ENCODE data around the gene DAAM1. TPM values are rescaled to one million over a fixed set of nuclear protein-coding genes. Genes with fewer than 3 reads are reported as not detected.

DAAM1 gene
- polyA plus RNA-seq, 3 donors: 51.0 to 70.6 (median 60.4) TPM

DNA sequence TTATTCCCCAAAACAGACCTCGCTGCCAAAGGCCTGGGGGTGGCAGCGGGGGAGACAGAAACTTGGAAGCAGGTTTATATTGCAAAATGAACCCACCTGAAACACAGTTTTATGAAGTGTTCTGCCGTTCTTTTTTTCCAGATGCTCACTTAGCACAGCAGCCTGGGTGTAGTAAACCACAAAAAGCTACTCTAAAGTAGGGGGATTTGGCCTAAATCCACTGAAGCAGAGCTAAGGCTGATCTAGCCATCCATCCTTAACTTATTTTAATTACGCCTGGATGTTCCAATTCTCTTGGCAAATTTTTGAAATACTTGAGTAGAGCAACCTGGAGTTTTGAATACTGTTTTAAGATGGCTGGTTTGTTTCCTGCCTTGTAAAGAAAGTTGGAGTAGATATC lies 155.5 kb downstream of the DAAM1 start:
- DNase-seq (ENCODE audit: extremely low read depth in 1 of 11, low read depth in 9 of 11, low spot score in 4 of 11): no peak

DNA sequence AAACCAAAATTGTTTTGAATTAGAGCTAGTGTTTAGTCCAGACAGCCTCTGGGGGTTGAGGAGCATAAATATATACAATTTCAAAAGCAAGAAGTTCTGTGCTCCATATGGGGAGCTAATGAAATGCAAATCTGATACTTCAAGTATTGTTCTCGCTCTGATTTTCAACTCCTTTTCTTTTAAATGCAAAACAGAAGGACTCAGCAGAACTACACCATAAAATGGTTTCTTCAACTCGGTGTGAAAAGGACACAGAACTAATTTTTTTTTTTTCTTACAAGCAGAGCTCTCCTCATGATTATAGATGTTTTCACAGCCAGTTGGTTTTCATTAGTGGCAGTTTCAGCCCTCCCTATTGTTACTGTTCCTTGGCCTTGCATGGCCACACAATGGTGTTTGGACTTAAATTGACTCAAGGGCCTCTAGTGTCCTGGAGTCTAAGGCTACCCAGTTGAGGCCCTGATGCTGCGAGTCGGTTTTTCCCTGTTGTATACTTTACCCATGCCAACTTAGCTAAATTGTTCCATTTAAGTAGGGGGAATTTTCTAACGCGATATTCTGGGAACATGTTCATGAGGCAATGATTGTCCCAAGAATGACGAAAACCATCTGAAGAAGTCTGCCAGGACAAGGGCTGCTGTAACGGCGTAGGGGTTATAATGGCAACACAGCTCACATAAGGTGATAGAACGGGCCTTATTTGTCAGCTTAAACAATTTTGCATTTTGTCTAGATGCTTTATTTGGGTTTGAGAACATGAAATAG lies 156.4 kb downstream of the DAAM1 start:
- DNase-seq (ENCODE audit: extremely low read depth in 1 of 11, low read depth in 9 of 11, low spot score in 4 of 11): no peak

DNA sequence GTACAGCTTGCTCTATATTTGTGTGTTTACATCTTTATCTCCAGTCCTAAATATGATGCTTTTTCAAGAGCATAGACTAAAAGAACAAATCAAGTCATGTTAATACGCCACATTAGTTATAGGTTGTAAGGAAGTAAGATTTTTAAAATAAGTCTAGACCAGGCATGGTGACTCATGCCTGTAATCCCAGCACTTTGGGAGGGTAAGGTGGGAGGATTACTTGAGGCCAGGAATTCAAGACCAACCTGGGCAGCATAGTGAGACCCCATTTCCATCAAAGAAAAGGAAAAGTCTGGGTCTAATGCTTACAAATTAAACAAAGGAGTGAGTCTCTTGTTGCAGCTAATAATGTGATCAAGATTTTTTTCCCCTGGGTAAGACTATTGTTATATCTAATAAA lies 157.9 kb downstream of the DAAM1 start:
- DNase-seq (ENCODE audit: extremely low read depth in 1 of 11, low read depth in 9 of 11, low spot score in 4 of 11): no peak

DNA sequence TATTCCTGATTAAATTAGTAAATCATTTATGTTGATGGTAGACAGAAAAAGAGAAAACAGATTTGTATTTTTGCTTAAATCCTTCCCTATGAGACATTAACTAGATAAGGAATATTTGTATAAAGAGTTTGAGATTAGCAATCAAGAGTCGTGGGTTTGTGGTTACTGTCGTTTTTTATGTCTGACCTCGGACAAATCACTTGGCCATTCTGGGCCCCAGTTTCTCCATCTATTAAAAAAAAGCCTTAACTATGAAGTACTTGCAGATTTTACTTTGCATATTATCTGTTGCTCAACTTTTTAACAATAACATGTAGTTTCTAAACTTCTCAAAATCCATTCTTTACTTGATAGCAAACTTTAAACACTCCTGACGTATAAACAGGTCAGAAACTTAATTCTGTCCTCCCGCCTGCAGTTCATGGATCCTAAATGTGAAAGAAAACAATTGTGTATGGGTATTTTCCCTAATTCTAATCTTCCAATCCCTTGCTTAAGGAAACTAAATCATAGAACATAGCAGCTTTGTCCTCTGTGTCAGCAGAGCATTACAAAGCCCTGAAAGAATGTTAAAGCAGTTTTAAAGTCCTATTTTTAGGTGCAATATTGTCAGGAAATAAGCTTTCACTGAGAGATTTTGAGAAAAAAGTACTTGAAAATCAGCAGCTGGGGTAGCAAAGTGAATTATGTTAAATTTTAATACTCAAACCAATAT lies 158.5 kb downstream of the DAAM1 start:
- no peak for DNase-seq (ENCODE audit: extremely low read depth in 1 of 11, low read depth in 9 of 11, low spot score in 4 of 11)

DNA sequence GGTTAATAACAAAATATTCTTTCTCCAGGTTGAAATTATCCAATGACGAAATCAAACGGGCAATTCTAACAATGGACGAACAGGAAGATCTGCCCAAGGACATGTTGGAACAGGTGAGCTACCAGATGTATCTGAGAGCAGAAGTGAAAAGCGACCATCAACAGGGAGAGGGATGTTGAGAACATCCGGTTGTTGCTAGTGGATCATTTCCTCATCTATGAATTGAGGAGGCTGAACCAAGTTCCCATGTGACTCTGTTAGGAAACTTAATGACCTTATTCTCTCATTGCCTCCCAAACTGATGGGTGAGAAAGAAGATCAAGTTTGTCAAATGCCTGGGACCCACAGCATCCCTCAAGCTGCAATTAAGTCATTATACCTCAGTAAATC lies 159.0 kb downstream of the DAAM1 start:
- no peak for DNase-seq (ENCODE audit: extremely low read depth in 1 of 11, low read depth in 9 of 11, low spot score in 4 of 11)

DNA sequence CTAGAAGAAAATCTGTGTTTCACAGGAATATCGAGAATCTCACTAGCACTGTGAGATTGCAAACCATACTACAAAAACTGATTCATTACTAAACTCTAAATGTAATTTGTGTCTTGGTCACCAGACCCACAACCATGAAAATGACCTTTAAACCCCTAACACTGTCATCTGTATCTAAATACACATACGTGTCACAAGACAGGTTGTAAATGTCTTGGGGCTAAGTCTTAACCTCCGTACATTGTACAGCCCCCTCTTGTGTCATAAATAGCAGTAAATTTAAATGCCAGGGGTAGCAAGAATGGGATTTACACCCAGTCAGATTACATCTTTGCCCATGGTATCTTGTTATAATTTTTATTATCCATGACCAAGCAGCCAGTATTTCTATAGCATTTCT lies 159.4 kb downstream of the DAAM1 start:
- DNase-seq (ENCODE audit: extremely low read depth in 1 of 11, low read depth in 9 of 11, low spot score in 4 of 11): no peak

DNA sequence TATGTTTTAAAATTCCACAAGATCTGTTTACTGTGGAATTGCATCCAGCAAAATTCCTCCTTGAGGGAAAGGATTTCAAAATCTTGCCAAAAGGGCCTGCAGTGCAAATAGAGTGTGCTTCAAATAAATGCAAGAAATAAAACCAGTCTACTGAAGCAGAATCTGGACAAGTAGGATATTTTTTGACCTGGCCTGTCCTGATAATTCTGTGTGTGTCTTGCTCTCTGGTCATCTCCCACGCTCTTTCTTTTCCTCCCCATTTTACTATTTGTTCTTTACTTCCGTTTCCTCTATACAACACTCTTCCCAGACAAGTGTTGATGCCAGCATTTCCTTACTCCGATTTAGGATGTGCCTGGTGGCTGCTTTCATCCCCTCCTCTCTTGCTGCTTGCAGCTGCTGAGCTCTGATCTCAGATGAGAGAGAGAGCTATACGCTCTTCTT lies 160.8 kb downstream of the DAAM1 start:
- DNase-seq (ENCODE audit: extremely low read depth in 1 of 11, low read depth in 9 of 11, low spot score in 4 of 11): no peak

DNA sequence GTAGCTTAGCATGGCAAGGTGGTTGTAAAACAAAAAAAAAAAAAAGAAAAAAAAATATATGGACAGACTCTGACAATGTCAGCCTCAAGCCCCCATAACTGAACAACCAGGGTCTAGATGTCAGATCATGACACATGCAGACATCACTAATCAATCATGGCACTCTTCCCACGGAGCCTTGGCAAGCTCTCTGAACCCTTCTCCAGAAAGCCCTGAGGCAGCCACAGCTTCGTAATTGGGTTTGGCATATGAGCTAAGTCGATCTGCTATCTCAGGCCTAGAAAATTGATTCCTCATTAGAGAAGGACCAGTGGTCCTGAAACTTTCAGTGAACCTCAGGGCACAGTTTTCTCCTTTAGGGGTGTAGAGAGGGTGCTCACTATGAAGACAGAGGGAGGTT lies 164.5 kb downstream of the DAAM1 start:
- DNase-seq (ENCODE audit: extremely low read depth in 1 of 11, low read depth in 9 of 11, low spot score in 4 of 11): no peak

DNA sequence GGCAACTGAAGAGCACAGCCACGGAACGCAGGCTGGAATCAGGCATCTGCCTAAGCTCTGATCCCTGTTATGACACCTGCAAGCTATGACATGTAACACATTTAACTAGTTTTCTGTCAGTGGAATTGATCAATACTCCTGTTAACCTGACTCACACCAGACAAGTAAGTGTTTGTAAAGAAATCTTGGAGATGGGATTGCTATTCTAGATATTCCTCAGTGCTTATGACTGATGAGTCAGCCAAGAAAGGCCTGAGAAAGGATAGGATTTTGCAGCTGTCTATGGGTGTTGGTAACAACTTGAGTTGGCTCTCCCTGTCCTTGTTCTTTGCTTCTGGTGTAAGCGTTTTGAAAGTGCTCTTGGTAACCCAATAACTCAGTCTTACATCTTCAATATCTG lies 166.2 kb downstream of the DAAM1 start:
- DNase-seq (ENCODE audit: extremely low read depth in 1 of 11, low read depth in 9 of 11, low spot score in 4 of 11): no peak

DNA sequence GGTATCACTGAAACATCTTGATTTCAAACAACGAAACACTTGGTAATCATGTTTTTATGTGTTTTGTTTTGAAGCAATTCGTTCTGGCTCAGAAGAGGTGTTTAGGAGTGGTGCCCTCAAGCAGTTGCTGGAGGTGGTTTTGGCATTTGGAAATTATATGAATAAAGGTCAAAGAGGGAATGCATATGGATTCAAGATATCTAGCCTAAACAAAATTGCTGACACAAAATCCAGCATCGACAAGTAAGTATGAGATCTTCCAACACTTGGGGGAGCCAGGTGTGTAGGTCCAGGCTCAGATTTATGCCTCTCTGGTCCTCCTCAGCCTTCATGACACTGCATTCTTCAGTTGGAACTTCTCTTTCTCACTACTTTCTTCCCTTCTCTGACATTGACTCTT lies 166.6 kb downstream of the DAAM1 start:
- no peak for DNase-seq (ENCODE audit: extremely low read depth in 1 of 11, low read depth in 9 of 11, low spot score in 4 of 11)

DNA sequence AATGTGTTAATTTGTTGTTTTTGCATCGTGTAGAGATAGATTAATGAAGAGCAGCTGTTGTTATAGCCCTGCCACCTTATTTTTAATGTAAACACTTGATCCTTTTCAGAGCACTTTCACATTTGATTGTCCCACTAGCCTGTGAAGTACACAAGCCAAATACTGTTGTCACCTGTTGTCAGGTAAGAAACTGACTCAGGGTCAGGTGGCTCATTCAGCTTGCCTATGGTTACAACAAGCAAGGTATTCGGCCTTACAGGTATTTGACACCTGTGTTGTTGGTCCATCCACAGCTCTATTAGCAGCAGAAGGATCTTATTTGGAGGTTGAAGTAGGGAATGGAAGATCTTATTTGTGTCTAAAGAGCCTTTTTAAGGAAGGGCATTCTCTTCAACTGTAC lies 167.8 kb downstream of the DAAM1 start:
- no peak for DNase-seq (ENCODE audit: extremely low read depth in 1 of 11, low read depth in 9 of 11, low spot score in 4 of 11)

DNA sequence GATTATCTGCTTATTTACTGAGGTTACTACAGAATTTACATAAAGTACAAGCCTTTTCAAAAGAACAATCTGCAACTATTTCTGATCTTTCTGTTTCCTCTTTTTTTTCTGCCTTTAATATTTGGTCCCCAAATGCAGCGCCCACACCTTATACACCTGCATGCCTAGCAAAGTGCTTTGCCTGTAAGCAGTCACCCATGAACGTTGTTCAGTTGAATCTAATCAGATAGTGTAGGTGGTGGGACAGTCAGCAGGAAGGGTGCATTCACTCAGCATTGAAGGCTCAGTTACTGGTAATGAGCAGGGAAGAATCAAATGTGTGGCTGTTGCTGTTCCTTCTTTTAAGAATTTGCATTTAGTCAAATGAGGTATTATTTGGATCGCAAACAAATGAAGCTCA lies 168.3 kb downstream of the DAAM1 start:
- no peak for DNase-seq (ENCODE audit: extremely low read depth in 1 of 11, low read depth in 9 of 11, low spot score in 4 of 11)

DNA sequence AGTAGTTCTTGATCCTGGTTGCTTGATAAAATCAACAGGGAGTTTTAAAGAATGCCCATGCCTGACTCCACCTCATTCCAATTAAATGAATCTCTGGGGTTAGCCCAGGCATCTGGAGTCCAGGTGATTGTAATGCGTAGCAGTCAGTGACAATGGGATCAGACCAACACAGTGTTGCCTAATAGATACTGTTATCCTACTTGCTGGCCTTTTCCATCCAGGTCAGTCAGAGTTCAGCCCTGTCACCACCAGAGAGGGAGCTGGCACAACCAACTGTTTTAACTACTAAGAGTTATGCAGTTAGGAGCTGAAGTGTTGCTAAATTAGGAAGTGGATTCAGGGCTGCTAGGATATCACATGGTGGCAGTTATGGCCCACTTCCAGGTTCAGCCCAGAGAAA lies 169.6 kb downstream of the DAAM1 start:
- no peak for DNase-seq (ENCODE audit: extremely low read depth in 1 of 11, low read depth in 9 of 11, low spot score in 4 of 11)

DNA sequence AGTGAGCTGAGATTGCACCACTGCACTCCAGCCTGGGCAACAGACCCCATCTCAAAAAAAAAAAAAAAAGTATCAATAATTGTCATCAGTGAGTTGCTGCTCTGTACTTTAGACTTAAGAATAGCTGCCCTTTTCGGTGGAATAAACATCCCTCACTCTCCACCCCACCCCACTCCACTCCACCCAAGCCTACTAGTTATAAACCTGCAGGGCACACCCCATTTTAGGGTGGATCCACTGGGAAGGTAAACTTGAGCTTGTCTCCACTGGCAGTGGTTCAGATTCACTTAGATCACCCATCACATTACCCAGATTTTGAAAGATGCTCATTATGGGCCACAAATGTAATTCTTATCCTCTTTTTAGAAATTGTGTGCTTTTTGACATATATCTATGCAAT lies 170.3 kb downstream of the DAAM1 start:
- DNase-seq (ENCODE audit: extremely low read depth in 1 of 11, low read depth in 9 of 11, low spot score in 4 of 11): no peak

DNA sequence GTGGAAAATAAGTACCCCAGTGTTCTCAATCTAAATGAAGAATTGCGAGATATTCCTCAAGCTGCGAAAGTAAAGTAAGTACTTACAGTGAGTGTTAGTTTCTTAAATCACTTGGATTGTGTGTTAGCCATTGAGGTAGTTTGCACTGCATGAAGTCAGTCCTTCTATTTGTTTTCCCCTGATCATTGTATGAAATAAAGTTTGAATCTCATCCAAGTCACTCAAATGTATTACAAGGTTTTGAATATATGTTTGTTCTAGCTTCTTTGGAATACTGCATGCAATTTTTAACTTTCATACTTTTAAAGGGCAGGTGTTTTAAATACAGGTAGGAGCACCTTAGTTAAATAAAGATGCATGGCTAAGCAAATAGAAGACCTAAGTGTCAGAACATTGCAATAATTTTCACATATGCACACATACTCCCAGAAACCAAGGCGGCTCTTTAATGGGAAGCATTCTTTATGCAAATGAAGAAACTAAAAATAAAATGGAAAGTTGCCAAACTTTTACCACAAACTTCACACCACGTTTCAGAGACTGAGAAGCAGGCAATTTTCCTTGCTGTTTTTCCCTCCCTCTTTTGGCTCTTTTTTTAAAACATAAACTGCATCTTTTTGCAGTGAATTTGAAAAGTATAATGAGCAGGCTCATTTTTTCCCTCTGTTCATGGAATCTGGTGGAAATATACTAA lies 171.1 kb downstream of the DAAM1 start:
- DNase-seq (ENCODE audit: extremely low read depth in 1 of 11, low read depth in 9 of 11, low spot score in 4 of 11): no peak

DNA sequence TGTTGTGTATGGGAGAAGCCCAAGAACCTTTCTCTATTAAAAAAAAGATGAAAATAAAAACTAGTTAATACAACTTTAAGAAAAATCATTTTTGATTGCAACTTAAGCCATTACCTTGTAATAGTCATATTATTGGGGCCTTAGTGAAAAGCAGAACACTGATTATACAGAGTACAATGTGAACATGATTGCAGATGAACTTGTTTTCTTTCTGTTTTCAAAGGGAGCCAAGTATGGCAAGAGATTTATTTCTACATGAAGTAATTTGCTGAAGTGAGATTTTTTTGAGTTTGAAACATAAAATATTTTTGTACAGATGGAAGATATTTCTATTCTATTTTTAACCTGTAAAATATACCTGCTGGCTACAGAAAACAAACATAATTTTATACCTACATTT lies 171.8 kb downstream of the DAAM1 start:
- no peak for DNase-seq (ENCODE audit: extremely low read depth in 1 of 11, low read depth in 9 of 11, low spot score in 4 of 11)

DNA sequence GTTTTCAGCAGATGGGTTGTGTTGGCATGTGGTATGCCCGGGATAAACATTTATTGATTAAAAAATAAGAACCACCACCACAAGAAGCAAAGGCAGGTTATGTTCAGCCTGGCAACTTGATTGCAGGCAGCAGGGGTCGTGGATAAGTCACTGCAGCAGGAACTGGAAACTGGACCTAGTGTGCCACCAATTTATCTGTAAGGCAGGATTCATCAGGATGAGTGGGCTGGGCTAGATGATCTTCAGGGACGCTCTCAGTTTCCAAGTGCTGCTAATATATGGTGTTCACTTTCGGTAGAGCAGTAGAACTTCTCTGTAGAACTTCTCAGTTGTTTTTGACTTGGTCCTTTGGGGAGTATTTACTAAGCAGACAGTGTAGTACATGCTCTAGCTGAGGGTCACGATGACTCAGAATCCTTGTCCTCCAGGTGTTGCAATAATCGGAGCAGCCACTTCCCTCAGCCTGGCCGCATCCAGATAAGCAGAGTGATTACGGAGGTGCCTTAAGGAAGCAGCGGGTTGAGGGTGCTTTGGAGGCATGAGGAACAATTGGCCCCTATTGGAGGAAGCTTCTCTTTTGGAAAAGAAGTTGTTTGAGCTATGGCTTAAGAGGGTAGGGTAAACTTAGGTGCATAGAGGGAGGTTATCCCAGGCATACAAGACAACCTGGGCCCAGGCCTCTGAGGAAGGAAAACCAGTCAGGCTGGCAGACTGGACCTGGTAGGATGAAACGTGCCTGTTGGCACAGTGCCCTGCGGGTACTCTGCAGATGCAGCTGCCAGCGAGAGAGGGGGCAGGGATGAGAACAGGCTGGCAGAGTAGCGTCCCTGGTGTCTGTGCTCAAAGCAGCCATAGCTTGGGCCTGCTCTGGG lies 172.7 kb downstream of the DAAM1 start:
- DNase-seq (ENCODE audit: extremely low read depth in 1 of 11, low read depth in 9 of 11, low spot score in 4 of 11): no peak

DNA sequence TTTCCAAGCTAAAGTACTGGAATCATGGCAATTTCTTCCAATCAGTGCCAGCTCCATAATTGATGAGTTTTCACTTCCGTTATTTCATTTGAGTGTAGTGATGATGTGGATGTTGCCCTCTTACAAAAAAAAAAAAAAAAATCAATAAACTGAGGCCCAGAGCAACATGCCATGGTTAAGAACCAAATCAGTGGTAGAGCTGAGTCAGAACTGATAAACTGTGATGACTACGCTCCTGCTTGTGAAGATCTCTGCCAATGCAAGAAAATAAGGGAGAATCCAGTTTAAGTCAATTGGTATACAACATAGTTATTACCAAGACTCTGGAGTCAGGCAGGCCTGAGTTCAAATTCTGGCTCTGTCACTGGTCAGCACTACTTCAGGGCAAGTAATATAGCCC lies 174.0 kb downstream of the DAAM1 start:
- DNase-seq (ENCODE audit: extremely low read depth in 1 of 11, low read depth in 9 of 11, low spot score in 4 of 11): no peak

DNA sequence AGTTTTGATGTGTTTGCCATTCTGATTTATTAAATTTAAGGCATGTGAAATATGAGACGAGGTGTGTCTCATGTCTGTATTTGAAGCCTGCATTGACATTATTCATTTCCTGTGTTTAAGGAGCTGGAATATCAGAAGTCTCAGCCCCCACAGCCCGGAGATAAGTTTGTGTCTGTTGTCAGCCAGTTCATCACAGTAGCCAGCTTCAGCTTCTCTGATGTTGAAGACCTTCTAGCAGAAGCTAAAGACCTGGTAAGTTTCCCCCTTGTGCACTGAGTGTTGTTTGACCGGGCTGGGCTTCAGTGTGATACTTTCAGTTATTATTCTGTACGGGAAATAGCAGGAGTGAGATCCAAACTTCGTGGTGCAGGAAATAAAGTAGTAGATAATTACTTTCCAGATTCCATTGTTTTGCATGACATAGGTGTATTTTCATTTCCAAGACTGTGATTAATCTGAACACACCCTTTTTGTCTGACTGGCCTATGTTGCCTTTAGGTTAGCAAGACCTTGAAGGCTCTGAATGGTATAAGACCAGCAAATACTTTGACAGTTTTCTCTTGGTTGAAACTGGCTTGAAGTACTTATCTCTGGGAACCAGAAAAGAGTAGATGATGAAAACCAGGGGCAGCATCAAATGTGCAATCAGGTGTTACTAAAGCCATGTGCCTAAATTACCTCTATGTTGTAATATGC lies 175.2 kb downstream of the DAAM1 start:
- no peak for DNase-seq (ENCODE audit: extremely low read depth in 1 of 11, low read depth in 9 of 11, low spot score in 4 of 11)
